ENCODE measurements around the gene IARS1. TPM values are rescaled to one million over a fixed set of nuclear protein-coding genes. Genes with fewer than 3 reads are reported as not detected.

The IARS1 gene
- 87.9 TPM for total RNA-seq

DNA sequence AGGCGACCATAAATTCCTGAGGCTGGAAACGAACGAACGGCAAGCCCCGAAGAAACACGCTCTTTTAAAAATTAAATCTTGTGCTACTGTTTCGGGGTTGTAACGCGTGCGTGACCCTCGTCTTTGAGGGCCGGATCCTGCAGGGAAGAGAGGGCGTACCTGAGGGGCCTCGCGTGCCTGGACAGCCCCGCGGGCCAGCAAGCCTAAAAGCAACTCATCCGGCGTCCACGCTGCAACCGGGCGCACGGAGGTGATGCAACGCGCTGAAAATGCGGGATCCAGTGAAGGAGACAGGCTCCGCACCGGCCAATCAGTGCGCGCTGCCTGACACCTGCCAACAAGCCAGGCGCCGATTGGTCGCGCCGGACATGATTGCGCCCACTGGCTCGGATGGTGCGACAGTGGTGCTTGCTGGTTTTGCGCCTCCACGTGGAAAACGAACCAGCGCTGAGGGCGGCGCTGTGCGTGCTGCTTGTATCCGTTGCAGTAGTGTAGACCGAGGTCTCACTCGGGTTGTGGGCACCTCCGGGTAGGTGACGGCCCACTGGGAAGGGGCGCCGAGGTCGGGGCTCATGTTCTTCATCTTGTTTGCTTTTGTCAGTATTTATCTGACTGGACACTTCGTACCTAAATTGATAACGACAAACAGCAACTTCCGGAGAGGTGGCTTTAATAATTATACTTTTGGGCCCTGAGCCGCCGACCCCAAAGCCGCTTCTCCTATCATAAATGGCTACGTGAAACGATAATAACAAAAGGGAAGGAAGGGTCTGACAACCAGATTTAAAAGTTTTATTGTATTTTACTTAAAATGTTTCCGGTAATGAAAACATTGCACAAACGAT is at the start of gene IARS1:
Gene IARS1 (minus strand): TSS at position 246 of the 845 bp plus-strand sequence. CDS start 4,278 bp downstream, outside the sequence.
- Histone ChIP-seq H3K9me3 (ENCODE audit: low read depth, low read length) (no peaks in the 10 kb centered on the region), H3K4me3 (ENCODE audit: low read length) (peak within 1 kb of the TSS; percentile 85), H3K4me1 (ENCODE audit: insufficient read depth, low read length) (peaks cover 25% of the 10 kb centered on the region), H3K27me3 (ENCODE audit: insufficient read depth, low read length) (no peaks in the 10 kb centered on the region)

GRCh38 chr9:92342825-92343488 is 49.5 kb upstream of the IARS1 start:
- H3K27me3 ChIP-seq (ENCODE audit: insufficient read depth, low read length), result no peaks in the 10 kb centered on the region
- H3K4me1 ChIP-seq (ENCODE audit: insufficient read depth, low read length), result no peaks in the 10 kb centered on the region
- no peaks in the 10 kb centered on the region for H3K9me3 ChIP-seq (ENCODE audit: low read depth, low read length)
- no peak overlapping the region for H3K4me3 ChIP-seq (ENCODE audit: low read length)

DNA sequence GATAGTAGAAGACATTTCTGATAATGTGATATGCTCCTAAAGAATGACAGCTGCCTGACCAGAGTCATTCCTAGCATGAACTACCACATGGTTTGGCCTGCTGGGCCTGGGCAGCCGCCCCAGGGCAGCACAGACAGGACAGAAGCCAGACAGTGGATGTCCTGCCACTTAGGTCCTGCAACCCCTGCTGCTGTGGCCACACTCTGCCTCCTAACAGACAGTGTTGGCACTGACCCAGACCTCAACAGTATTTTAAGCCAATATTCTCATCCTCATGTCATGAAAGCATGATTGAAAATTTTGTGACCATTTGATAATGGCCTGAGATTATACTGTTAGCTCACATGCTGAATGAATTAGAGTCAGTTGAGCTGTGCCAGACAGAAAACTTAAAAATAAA is 48.1 kb upstream of the IARS1 start:
- no peaks in the 10 kb centered on the region for H3K9me3 ChIP-seq (ENCODE audit: low read depth, low read length)
- H3K27me3 ChIP-seq (ENCODE audit: insufficient read depth, low read length), result no peaks in the 10 kb centered on the region
- H3K4me3 ChIP-seq (ENCODE audit: low read length), result no peak overlapping the region
- no peaks in the 10 kb centered on the region for H3K4me1 ChIP-seq (ENCODE audit: insufficient read depth, low read length)

DNA sequence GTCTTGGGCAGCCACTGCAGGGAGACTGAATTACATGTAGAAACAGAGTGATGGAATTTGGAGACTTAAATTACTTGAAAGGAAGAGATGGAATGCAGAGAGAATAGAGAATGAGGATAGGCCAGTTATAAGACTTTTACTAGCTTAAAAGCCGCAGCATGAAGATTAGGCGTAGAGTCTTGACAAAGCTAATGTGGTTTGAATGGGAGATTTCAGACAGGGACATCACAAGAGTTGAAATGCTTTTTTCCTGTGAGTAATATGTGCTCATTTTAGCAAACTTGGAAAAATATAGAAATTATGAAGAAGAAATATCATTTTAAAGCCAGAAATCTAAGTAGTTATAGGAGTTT is 39.8 kb upstream of the IARS1 start:
- no peak overlapping the region for H3K4me3 ChIP-seq (ENCODE audit: low read length)
- H3K4me1 ChIP-seq (ENCODE audit: insufficient read depth, low read length), result no peaks in the 10 kb centered on the region
- H3K27me3 ChIP-seq (ENCODE audit: insufficient read depth, low read length), result no peaks in the 10 kb centered on the region
- no peaks in the 10 kb centered on the region for H3K9me3 ChIP-seq (ENCODE audit: low read depth, low read length)

DNA sequence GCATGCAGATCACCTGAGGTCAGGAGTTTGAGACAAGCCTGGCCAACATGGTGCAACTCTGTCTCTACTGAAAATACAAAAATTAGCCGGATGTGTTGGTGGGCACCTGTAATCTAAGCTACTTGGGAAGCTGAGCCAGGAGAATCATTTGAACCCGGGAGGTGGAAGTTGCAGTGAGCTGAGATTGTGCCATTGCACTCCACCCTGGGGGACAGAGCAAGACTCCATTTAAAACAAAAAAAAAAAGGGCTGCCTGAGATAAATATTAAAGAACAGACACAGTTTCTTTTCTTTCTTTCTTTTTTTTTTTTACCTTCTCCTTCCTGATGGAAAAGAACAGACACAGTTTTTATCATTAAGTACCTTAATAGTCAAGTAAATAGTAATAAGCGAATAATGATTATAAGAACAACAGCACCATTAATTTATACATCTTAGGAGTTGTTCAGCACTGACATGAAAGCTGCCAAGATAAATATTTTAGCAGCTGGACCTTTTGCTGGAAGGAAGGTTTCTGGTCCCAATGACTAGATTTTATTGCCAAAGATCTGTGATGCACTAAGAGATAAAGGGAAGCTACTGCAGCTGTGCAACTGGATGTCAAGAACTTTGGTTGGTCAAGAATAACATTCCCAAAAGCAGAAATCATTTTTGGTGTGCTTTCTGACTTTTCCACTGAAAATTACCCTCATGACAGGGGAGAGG is 39.2 kb upstream of the IARS1 start:
- Histone ChIP-seq H3K9me3 (ENCODE audit: low read depth, low read length) (no peaks in the 10 kb centered on the region), H3K4me3 (ENCODE audit: low read length) (no peak overlapping the region), H3K27me3 (ENCODE audit: insufficient read depth, low read length) (no peaks in the 10 kb centered on the region), H3K4me1 (ENCODE audit: insufficient read depth, low read length) (no peaks in the 10 kb centered on the region)

GRCh38 chr9:92328225-92328624 is 34.7 kb upstream of the IARS1 start:
- Histone ChIP-seq H3K27me3 (ENCODE audit: insufficient read depth, low read length) (no peaks in the 10 kb centered on the region), H3K4me3 (ENCODE audit: low read length) (no peak overlapping the region)

DNA sequence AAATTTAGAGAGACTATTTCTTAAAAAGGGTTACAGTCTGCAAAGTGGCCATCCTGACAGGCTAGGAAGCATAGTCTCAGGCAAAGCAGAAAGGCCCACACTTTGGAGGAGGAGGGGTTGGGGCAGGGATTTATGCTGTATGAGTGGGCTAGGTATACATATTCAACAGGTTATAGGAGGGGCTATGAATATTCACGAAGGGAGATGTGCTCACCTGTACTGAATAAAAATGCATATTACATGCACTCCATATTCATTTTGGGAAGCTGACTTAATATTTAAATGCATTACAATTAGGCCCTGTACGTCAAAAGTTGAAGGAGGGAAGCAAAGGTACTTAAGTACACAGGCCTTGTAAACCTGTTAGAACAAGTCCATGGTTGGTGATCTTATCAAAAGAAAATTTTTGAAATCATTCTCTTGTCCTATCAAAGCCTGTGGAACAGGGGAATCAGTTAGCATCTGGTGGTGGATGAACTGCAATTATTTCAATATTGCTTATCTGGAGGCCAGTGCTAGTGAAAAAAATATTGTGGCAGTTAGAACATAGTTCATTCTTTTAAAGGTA is 33.9 kb upstream of the IARS1 start:
- peaks cover 23% of the 10 kb centered on the region for H3K4me1 ChIP-seq (ENCODE audit: insufficient read depth, low read length)
- H3K4me3 ChIP-seq (ENCODE audit: low read length), result no peak overlapping the region
- H3K27me3 ChIP-seq (ENCODE audit: insufficient read depth, low read length), result no peaks in the 10 kb centered on the region
- H3K9me3 ChIP-seq (ENCODE audit: low read depth, low read length), result no peaks in the 10 kb centered on the region

More at GRCh38 chr9:92328225-92328624, 34.7 kb upstream of the IARS1 start:
- no peaks in the 10 kb centered on the region for H3K9me3 ChIP-seq (ENCODE audit: low read depth, low read length)
- H3K4me1 ChIP-seq (ENCODE audit: insufficient read depth, low read length), result peaks cover 23% of the 10 kb centered on the region

- peak overlapping the region; percentile 80 for H3K4me3 ChIP-seq (ENCODE audit: low read length)
- peaks cover 23% of the 10 kb centered on the region for H3K4me1 ChIP-seq (ENCODE audit: insufficient read depth, low read length)
- no peaks in the 10 kb centered on the region for H3K27me3 ChIP-seq (ENCODE audit: insufficient read depth, low read length)
- no peaks in the 10 kb centered on the region for H3K9me3 ChIP-seq (ENCODE audit: low read depth, low read length)
Observed at GRCh38 chr9:92325991-92326500, 32.5 kb upstream of the IARS1 start.

- Histone ChIP-seq H3K27me3 (ENCODE audit: insufficient read depth, low read length) (no peaks in the 10 kb centered on the region), H3K4me3 (ENCODE audit: low read length) (peak within 1 kb of the TSS; percentile 80), H3K9me3 (ENCODE audit: low read depth, low read length) (no peaks in the 10 kb centered on the region), H3K4me1 (ENCODE audit: insufficient read depth, low read length) (peaks cover 23% of the 10 kb centered on the region)
Observed at GRCh38 chr9:92325269-92325990, 31.9 kb upstream of the IARS1 start, which contains the start of the genes CENPP and NOL8. CENPP (plus strand) TSS chr9:92325953. NOL8 (minus strand) TSS chr9:92325350; CDS start chr9:92324161, 1,189 bp downstream.

DNA sequence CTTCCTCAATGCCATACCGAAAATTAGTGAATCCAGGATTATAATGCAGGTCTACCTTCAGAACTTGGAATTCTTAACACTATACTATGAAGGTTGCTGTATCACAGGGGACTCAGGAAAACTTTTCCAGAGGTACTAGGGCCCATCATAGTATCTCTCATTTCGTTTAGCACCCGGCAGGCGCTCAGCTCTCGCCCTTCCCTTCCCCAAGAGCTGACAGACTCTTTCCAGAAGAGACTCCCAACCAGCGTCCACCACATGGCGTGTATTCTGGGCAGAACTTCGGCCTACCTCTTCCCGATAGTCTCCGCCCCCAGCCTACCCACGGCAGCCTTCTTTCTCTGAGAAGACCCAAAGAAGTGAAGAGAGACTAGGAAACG is 31.4 kb upstream of the IARS1 start:
- no peaks in the 10 kb centered on the region for H3K27me3 ChIP-seq (ENCODE audit: insufficient read depth, low read length)
- no peaks in the 10 kb centered on the region for H3K9me3 ChIP-seq (ENCODE audit: low read depth, low read length)
- peaks cover 23% of the 10 kb centered on the region for H3K4me1 ChIP-seq (ENCODE audit: insufficient read depth, low read length)
- H3K4me3 ChIP-seq (ENCODE audit: low read length), result peak overlapping the region; percentile 80

- Histone ChIP-seq H3K4me1 (ENCODE audit: insufficient read depth, low read length) (peaks cover 23% of the 10 kb centered on the region), H3K27me3 (ENCODE audit: insufficient read depth, low read length) (no peaks in the 10 kb centered on the region), H3K4me3 (ENCODE audit: low read length) (peak overlapping the region; percentile 80), H3K9me3 (ENCODE audit: low read depth, low read length) (no peaks in the 10 kb centered on the region)
Observed at GRCh38 chr9:92324431-92324830, 30.9 kb upstream of the IARS1 start.

DNA sequence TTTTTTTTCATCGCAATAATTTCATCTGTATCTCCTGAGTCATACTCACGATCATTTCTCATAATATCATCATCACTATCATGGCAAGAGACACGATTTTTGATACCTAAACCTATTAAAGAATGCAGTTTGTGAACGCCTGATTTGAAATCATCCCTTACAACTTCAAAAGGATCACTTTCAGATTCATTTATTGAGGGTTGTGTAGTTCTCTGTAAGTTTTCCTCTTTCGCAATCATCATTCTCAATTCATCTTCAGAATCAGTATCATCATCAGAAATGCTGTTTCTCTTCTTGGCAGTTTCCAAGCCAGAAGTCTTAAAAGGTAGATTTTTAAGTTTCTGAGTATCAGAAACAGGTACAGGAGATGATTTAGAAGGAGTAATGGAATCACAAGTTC is 22.0 kb upstream of the IARS1 start:
- Histone ChIP-seq H3K9me3 (ENCODE audit: low read depth, low read length) (no peaks in the 10 kb centered on the region), H3K4me1 (ENCODE audit: insufficient read depth, low read length) (no peaks in the 10 kb centered on the region), H3K27me3 (ENCODE audit: insufficient read depth, low read length) (no peaks in the 10 kb centered on the region), H3K4me3 (ENCODE audit: low read length) (no peak overlapping the region)

DNA sequence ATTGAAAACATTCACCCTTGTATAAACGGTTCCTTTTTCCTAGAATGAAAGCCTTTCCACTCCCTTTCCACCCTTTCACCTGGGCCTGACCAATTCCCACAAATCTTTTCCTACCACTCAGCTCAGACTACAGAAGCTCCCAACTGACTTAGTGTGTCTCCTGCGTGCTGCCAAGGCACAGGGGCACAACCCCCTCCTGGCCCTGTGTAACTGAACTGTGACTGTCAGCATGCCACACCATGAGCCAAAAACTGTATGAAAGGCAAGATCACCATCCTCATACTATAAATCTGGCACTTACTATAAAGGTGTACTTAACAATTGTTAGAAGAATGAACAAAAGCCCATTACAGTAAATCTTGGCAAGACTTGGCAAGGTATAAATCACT is 20.1 kb upstream of the IARS1 start:
- Histone ChIP-seq H3K9me3 (ENCODE audit: low read depth, low read length) (no peaks in the 10 kb centered on the region), H3K4me1 (ENCODE audit: insufficient read depth, low read length) (no peaks in the 10 kb centered on the region), H3K27me3 (ENCODE audit: insufficient read depth, low read length) (no peaks in the 10 kb centered on the region), H3K4me3 (ENCODE audit: low read length) (no peak overlapping the region)

DNA sequence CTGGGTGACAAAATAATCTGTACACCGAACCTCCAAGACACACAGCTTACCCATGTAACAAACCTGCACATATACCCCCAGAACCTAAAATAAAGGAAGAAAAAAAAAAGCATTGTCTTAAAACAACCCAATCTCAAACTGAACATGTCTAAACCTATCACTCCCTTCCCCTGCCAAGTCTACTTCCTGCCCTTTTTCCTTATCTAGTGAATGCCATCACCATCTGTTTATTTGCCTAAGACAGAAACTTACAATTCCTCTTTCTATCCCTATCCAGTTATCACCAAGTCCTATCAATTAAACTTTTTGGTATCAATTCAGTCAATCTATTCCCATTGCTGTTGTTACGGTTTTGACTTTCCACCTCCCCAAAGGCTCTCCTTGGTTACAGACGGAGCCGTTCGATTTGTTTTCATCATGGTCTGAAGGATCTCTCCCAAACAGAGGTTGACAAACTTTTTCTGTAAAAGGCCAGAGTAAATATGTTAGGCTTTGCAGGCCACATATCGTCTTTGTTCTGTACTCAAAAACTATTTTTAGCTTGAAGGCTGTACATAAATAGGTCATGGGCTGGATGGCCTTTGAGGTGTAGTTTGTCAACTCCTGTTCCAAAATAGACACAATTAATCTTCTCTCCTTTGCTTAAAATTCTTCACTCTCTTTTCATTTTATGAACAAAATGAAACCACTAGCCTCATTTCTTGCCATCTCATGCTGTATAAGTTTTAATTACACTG is 19.6 kb upstream of the IARS1 start:
- H3K4me3 ChIP-seq (ENCODE audit: low read length), result no peak overlapping the region
- H3K27me3 ChIP-seq (ENCODE audit: insufficient read depth, low read length), result no peaks in the 10 kb centered on the region
- H3K9me3 ChIP-seq (ENCODE audit: low read depth, low read length), result no peaks in the 10 kb centered on the region
- no peaks in the 10 kb centered on the region for H3K4me1 ChIP-seq (ENCODE audit: insufficient read depth, low read length)
